NAMALWA (cell line): ENCODE measurements around the gene PTGES.
"Not testable (repeated sequence)": the region's sequence is repeated elsewhere in the genome, so short reads cannot be mapped to it uniquely, and the experiment has no call there.

Source experiments
- DNase-seq: peaks from one replicate; pipeline ENCODE4 v3.0.0-alpha.2; 2015; ENCODE audit warnings: low spot score

The PTGES gene

GRCh38 chr9:129769669-129770068 lies 16.8 kb upstream of the PTGES start:
- DNase-seq = no peak

GRCh38 chr9:129768486-129768885 lies 15.6 kb upstream of the PTGES start:
- no peak for DNase-seq

DNA sequence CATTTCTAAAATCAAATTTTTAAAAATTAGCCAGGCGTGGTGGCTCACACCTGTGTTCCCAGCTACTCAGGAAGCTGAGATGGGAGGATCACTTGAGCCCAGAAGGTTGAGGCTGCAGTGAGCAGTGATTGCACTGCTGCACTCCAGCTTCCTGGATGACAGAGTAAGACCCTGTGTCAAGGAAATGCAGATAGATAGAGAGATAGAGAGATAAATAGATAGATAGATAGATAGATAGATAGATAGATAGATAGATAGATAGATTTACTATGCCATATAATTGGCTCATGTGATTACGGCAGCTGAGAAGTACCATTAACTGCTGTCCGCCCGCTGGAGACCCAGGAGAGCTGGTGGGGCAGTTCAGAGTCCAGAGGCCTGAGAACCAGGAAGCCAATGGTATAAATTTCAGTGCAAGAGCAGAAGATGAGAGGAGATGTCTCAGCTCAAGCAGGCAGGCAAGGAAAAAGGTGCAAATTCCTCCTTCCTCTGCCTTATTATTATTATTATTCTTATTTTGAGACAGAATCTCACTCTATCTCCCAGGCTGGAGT lies 13.0 kb upstream of the PTGES start:
- DNase-seq = no peak

- DNase-seq = no peak
These were observed 10.4 kb upstream of the PTGES start for GRCh38 chr9:129762985-129763926.

DNA sequence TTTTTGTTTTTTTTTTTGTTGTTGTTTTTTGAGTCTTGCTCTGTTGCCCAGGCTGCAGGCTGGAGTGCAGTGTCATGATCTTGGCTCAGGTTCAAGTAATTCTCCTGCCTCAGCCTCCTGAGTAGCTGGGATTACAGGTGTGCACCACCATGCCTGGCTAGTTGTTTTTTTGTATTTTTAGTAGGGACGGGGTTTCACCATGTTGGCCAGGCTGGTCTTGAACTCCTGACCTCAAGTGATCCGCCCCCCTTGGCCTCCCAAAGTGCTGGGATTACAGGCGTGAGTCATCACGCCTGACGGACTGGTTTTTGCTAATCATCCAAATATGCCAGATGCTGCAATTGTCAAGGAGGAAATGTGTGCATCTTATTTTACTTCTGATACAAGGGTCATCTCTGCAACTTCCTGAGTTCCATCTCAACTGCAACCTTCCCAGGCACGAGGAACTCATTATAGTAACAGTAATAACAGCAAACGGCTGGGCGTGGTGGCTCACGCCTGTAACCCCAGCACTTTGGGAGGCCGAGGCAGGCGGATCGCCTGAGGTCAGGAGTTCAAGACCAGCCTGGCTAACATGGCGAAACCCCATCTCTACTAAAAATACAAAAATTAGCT lies 9.6 kb upstream of the PTGES start:
- DNase-seq = not testable (repeated sequence)

DNA sequence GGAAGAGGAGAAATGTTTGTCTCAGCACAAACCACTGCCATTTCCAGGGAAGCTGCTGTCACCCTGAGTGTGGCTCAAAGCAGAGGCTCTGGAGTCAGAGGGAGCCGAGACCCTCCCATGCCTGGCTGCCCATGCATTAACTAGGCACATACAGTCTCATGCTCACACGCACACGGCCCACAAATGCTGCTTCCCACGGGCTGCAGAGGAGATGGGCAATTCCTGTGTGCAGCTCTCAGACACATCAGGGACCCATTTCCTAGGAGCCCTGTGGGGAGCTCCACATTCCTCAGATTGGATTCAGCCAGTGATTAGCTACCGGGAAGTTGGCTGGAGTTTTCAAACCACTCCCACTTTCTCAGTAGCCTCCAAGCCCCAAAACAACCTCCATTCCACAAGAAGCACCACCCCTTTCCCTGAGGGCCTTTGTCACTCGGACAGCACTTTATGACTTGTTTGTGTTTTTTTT lies 9.1 kb upstream of the PTGES start:
- no peak for DNase-seq

GRCh38 chr9:129761293-129761900 lies 8.6 kb upstream of the PTGES start:
- no peak for DNase-seq

DNA sequence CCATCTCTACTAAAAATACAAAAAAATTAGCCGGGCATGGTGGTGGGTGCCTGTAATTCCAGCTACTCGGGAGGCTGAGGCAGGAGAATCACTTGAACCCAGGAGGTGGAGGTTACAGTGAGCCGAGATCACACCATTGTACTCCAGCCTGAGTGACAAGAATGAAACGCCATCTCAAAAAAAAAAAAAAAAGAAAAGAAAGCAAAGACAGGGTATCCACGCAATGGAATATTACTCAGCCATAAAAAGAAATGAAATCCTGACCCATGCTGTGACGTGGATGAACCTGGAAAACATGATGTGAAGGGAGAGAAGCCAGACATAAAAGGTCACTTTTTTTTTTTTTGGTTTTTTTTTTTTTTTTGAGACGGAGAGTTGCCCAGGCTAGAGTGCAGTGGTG lies 7.9 kb upstream of the PTGES start:
- not testable (repeated sequence) for DNase-seq

- DNase-seq = no peak
These were observed 7.1 kb upstream of the PTGES start for GRCh38 chr9:129759804-129760502.

DNA sequence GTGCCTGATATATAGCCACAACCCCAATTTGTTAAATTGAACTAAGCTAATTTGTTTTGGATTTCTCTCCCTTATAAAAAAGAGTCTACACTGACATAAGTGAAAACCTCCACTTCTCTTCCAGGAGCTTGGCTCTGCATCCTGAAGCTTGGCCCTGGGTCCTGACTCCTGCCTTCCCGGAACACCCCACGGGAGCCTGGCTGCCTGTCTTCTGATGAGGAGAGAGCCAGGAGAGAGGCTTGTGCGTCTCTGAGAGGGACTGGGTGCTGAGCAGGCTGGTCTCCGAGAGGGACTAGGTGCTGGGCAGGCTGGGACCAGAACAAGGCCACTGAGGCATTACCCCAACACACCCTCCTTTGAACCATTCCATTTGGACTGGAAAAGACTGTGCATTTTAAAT lies 6.5 kb upstream of the PTGES start:
- no peak for DNase-seq

- DNase-seq = peak; percentile 21
These were observed 4.2 kb upstream of the PTGES start for GRCh38 chr9:129757045-129757444.

- no peak for DNase-seq
These were observed 3.3 kb upstream of the PTGES start for GRCh38 chr9:129756191-129756590.

- no peak for DNase-seq
These were observed 2.3 kb upstream of the PTGES start for GRCh38 chr9:129755151-129755550.

- no peak for DNase-seq
These were observed 721 bp downstream of the PTGES start for GRCh38 chr9:129751841-129752801.

DNA sequence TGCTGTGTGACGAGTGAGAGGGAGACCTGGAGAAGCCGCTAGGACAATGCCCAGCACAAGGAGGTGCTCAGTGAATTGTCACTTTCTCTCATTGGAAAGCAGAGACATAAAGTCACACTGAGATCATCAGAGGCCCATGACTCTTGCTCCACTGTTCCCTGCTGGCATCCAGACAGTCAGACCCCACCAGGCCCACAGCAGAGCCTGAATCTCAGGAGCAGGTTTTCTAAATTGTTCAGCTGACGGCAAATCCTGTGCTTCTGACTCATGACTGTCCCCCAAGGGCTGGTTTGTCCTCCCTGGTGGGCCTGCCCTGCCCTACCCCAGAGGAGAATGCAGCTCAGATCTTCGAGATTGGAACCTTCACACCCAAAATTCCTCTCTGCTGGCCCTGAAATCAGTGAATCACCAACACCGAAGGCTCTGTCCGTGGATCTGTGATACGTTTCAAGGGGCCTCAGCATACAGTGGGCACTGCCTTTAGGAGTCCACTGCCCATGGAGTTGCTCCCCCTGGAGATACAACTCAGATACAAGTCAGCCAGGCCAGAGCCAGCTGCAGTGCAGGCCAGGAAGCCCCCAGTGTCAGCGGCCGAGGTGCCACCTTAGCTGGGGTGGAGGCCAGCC lies 2.7 kb downstream of the PTGES start:
- DNase-seq = no peak

- DNase-seq = no peak
These were observed 3.3 kb downstream of the PTGES start for GRCh38 chr9:129749575-129749974.

DNA sequence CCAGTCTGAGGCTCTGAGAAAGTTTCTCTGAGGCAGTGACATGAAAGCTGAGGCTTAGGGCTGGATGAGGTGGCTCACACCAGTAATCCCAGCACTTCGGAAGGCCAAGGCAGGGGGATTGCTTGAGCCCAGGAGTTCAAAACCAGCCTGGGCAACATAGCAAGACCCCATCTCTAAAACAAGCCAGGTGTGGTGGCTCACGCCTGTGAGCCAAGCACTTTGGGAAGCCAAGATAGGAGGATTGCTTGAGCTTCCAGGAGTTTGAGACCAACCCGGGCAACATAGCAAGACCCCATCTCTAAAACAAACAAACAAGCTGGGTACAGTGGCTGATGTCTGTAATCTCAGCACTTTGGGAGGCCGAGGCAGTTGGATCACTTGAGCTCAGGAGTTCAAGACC lies 3.8 kb downstream of the PTGES start:
- DNase-seq = not testable (repeated sequence)

GRCh38 chr9:129748249-129748648 lies 4.6 kb downstream of the PTGES start:
- no peak for DNase-seq

DNA sequence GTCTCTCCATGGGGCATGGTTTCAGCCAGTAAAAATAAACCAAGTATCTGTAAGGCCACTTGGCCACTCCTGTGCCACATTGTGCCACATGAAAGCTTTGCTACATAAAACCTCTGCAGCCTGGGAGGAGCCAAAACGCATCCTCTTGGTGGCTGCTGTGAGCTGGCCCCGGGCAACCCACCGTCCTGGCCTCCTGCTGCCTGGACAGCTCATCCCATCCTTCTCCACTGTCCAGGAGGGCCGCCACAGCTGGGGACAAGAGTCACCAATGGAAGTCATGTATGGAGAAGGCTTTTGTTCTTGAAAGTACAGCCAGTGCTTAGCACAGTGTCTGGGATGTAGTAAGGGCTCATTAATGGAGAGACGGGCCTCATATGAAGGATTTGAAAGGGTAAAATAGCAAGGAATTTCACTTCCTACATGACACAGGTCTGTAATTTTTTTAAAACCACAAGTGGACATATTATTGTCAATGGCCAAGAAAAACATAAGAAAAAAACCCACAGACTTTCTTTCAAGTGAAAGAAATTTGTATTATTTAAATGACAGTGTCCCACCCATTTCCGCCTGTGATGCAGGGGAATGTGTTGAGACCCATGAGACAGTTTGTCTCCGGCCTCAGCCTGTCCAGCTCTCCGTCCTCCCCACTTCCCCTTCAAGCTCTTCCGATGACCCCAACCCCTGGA lies 6.6 kb downstream of the PTGES start:
- no peak for DNase-seq

DNA sequence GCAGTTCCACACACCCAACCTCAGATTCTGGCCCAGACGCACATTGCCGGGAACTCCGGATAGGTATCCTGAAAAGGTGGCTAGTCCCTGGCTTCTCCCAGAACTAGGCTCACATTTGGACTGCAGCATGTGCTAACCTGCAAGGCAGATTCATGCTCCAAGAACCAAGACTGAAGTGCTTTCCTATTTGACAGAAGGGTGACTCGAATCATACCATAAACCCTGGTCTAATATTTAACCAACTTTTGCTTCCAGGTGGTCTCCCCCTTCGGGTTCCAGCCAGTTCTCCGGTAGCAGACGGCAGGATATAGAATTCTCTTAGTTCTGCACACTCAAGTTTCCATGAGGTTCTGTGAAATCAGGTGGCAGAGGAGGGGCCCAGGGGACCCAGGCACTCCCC lies 7.6 kb downstream of the PTGES start:
- DNase-seq = no peak
